ENCODE results near the gene NARS2.

GRCh38 chr11:78386215-78386941 lies 188.3 kb downstream of the NARS2 start:
- no peak for TF ChIP-seq CTCF (conservative IDR thresholded peaks at IDR 0.05 in 1 of 2, IDR thresholded peaks at IDR 0.05 in 1 of 2; ENCODE audit: extremely low read depth in 1 of 2, insufficient read depth in 1 of 2, low read depth in 1 of 2, low read length in 2 of 2)
- TF ChIP-seq EZH2 (IDR thresholded peaks at IDR 0.05; ENCODE audit: borderline replicate concordance, low read length) = no peak

All from mammary epithelial cell (primary cell).